Panc1 (cell line): ENCODE measurements around the gene CPHXL2. TPM values are rescaled to one million over a fixed set of nuclear protein-coding genes. Genes with fewer than 3 reads are reported as not detected.

Experiments
- ATAC-seq: fragments of 200-7000 bp; cut with Tn5 transposase; 2 replicates; pipeline ENCODE4 v1.9.1; 2020; ENCODE audit warnings: mild to moderate bottlenecking, moderate library complexity
- BruUV-seq: library from RNA; stranded (reverse); fragments of 400-500 nt; replicated peaks from 2 replicates; lab custom pipeline; 2021; lab: Mats Ljungman, UMichigan
- CTCF ChIA-PET: fragments of 300-600 bp; sonication (Branson Sonifier 250); formaldehyde crosslinking; loops from one replicate; lab custom pipeline; 2022; ENCODE audit warnings: antibody characterized with exemption; lab: Charles Lee
- POLR2A ChIA-PET: fragments of 300-600 bp; sonication (Branson Sonifier 250); formaldehyde crosslinking; loops from one replicate; lab custom pipeline; 2022; ENCODE audit warnings: antibody characterized with exemption; lab: Charles Lee
- DNase-seq: peaks from one replicate; pipeline ENCODE4 v3.0.0-alpha.2; 2010; ENCODE audit warnings: low read depth, low spot score
- H3K27ac ChIP-seq: 2 replicates; pipeline ENCODE4 v1.5.1; 2011; ENCODE audit warnings: mild to moderate bottlenecking, low read length, inconsistent platforms
- H3K27me3 ChIP-seq: fragments of 200-500 bp; sonication (Bioruptor generic); 2 replicates; pipeline ENCODE4 v1.6.0; 2014; ENCODE audit warnings: low read length, inconsistent platforms; ENCODE audit not compliant: control insufficient read depth, insufficient read depth
- H3K36me3 ChIP-seq: fragments of 200-500 bp; sonication (Bioruptor generic); 2 replicates; pipeline ENCODE4 v1.5.1; 2014; ENCODE audit warnings: inconsistent platforms, mild to moderate bottlenecking, low read length, moderate library complexity; ENCODE audit not compliant: control insufficient read depth, insufficient read depth
- H3K4me1 ChIP-seq: 2 replicates; pipeline ENCODE4 v1.5.1; 2011; ENCODE audit warnings: inconsistent platforms, mild to moderate bottlenecking, low read length, moderate library complexity; ENCODE audit not compliant: control insufficient read depth, insufficient read depth
- H3K4me3 ChIP-seq, 2 experiments: 2 replicates each; pipeline ENCODE4 v1.5.1; 2011 to 2012; ENCODE audit warnings: low read depth in 2 of 2, low read length in 2 of 2, mild to moderate bottlenecking in 2 of 2, inconsistent platforms in 1 of 2, moderate library complexity in 1 of 2
- H3K9me3 ChIP-seq: fragments of 200-500 bp; sonication (Bioruptor generic); 2 replicates; pipeline ENCODE4 v1.5.1; 2014; ENCODE audit warnings: low read depth, mild to moderate bottlenecking, inconsistent platforms, low read length, moderate library complexity; ENCODE audit not compliant: control insufficient read depth, insufficient read depth
- POLR2AphosphoS5 ChIP-seq: IDR thresholded peaks from 2 replicates; pipeline ENCODE4 v1.6.1; 2012; ENCODE audit warnings: mild to moderate bottlenecking, low read depth, low read length, moderate library complexity
- SIN3A ChIP-seq: IDR thresholded peaks from 2 replicates; pipeline ENCODE4 v1.6.1; 2012; ENCODE audit warnings: low read depth, mild to moderate bottlenecking, low read length, moderate library complexity, borderline replicate concordance; ENCODE audit not compliant: insufficient read depth
- TCF7L2 ChIP-seq: IDR thresholded peaks from 2 replicates; pipeline ENCODE4 v1.6.1; 2011; ENCODE audit warnings: mild to moderate bottlenecking, low read depth, low read length, inconsistent platforms
- in situ Hi-C: cut with HindIII; loops from 2 replicates; pipeline ENCODE4 v1.10.0; 2016; ENCODE audit warnings: low sequenced_read_pairs, low pct_unique_long_range_greater_than_20kb
- intact Hi-C: fragments of 100-400 bp; cut with micrococcal nuclease; formaldehyde crosslinking; loops from one replicate; pipeline ENCODE4 v1.10.0; 2022; ENCODE audit not compliant: unreplicated experiment
- total RNA-seq: library from RNA; stranded (reverse); gene quantifications from one replicate; pipeline ENCODE4 v1.2.1, GENCODE V29; 2021; ENCODE audit not compliant: unreplicated experiment
- TF ChIP-seq, protein P1 (sequence below), 2 experiments: IDR thresholded peaks; 2 replicates each; pipeline ENCODE4 v1.6.1; 2011 to 2012; ENCODE audit warnings: low read depth in 2 of 2, control low read depth in 1 of 2, low read length in 1 of 2, mild to moderate bottlenecking in 1 of 2, moderate library complexity in 1 of 2; ENCODE audit not compliant: insufficient read depth in 1 of 2
- TF ChIP-seq, protein P2 (sequence below): fragments of 450-650 bp; IDR thresholded peaks from 2 replicates; pipeline ENCODE4 v1.5.1; 2017; ENCODE audit warnings: mild to moderate bottlenecking

The CPHXL2 gene
- total RNA-seq, 1 experiment from 2014 or later, result not detected

DNA sequence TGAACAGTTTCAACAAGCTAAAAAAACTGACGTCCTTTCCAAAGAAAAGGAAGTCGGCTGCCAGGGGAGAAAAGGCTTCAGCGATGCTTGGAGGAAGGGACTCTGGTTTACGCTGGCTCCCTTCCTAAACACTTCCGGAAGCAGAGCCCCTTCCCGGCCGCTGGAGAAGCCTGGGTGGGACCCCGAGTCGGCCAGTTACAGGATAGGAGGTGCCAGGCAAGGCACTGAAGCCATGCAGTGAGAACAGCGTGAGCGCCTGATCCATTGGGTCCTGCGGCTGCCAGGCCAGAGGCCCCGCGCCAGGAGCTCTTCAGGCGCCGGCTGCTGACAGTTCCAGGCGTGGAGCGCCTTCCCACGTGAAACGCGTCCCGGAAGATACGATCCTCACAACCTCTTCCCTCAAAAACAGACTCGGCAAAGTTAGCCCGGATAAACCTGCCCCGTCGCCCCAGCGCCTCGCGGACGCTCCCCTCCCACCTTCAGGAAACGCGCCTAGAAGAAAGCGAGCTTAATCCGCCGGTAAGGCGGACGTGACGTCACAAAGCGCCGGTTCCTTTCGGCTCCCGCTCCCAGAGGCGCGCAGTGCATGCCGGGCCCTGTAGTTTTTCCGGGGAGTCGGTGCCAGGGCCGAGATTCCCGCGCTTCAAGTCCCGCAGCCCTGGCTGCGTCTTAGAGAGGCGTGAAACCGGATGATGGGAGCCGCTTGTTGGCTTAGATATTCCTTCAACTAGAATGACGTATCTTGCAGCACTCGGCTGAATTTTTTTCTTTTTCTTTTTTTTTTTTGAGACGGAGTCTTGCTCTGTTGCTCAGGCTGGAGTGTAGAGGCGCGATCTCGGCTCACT lies 53.8 kb downstream of the CPHXL2 start, which contains the start of gene ADAT1:
Gene ADAT1 (minus strand): TSS at position 521 of the 845 bp plus-strand sequence. CDS start 2,482 bp downstream, outside the sequence.
- BruUV-seq, result TSS peak; percentile 89
- Histone ChIP-seq H3K27ac (peak within 1 kb of the TSS; percentile 92), H3K9me3 (no peaks in the 10 kb centered on the region), H3K27me3 (no peaks in the 10 kb centered on the region), H3K36me3 (peaks cover 3% of the 10 kb centered on the region), H3K4me1 (peaks cover 7% of the 10 kb centered on the region), H3K4me3 (peak within 1 kb of the TSS; percentile 82 to 89)
- intact Hi-C loops (loop anchor here (5.0 kb wide), 1 partner anchor 151 kb away; no protein-coding TSS in a partner anchor), in situ Hi-C loops (no loop called here)
- TF ChIP-seq POLR2AphosphoS5, result peak; percentile 81
- peak; percentile 87 for TF ChIP-seq TCF7L2
- peak; percentile 77 for TF ChIP-seq SIN3A
- TF ChIP-seq, protein P1, sequence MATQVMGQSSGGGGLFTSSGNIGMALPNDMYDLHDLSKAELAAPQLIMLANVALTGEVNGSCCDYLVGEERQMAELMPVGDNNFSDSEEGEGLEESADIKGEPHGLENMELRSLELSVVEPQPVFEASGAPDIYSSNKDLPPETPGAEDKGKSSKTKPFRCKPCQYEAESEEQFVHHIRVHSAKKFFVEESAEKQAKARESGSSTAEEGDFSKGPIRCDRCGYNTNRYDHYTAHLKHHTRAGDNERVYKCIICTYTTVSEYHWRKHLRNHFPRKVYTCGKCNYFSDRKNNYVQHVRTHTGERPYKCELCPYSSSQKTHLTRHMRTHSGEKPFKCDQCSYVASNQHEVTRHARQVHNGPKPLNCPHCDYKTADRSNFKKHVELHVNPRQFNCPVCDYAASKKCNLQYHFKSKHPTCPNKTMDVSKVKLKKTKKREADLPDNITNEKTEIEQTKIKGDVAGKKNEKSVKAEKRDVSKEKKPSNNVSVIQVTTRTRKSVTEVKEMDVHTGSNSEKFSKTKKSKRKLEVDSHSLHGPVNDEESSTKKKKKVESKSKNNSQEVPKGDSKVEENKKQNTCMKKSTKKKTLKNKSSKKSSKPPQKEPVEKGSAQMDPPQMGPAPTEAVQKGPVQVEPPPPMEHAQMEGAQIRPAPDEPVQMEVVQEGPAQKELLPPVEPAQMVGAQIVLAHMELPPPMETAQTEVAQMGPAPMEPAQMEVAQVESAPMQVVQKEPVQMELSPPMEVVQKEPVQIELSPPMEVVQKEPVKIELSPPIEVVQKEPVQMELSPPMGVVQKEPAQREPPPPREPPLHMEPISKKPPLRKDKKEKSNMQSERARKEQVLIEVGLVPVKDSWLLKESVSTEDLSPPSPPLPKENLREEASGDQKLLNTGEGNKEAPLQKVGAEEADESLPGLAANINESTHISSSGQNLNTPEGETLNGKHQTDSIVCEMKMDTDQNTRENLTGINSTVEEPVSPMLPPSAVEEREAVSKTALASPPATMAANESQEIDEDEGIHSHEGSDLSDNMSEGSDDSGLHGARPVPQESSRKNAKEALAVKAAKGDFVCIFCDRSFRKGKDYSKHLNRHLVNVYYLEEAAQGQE (IDR thresholded peaks at IDR 0.05; ENCODE audit: insufficient read depth in 1 of 2, low read depth in 2 of 2, low read length in 1 of 2), result no peak
- POLR2A ChIA-PET, result interaction anchor here (0.5 to 0.6 kb wide), 2 partner anchors 85 to 113 kb away, joined by 3 to 8 read pairs; no protein-coding TSS in a partner anchor
- peak; percentile 81 for DNase-seq
- ATAC-seq, result peak; percentile 98
- CTCF ChIA-PET, result no interaction called here

DNA sequence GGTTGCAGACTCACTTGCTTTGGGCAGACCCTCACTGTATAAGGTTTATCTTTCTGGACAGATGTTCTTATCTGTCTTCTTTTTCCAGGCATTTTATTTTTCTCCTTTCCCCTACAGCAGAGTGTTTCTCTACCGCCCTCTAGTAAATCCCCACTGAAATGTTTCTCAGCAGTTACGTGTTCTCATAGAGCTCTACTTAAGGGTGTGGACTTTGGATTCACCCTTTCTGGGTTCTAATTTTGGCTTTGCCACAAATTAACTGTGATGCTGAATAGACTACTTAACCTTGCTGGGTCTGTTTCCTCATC lies 55.7 kb downstream of the CPHXL2 start:
- ChIA-PET POLR2A (interaction anchor here (0.6 kb wide), 1 partner anchor 60 kb away, joined by 7 read pairs; no protein-coding TSS in a partner anchor), CTCF (no interaction called here)
- ATAC-seq, result no peak
- Histone ChIP-seq H3K4me3 (no peak overlapping the region), H3K27ac (no peak overlapping the region), H3K36me3 (peaks cover 7% of the 10 kb centered on the region), H3K9me3 (no peaks in the 10 kb centered on the region), H3K27me3 (no peaks in the 10 kb centered on the region), H3K4me1 (peaks cover 7% of the 10 kb centered on the region)
- BruUV-seq, result no TSS peak
- in situ Hi-C loops, result no loop called here
- TF ChIP-seq, protein P2, sequence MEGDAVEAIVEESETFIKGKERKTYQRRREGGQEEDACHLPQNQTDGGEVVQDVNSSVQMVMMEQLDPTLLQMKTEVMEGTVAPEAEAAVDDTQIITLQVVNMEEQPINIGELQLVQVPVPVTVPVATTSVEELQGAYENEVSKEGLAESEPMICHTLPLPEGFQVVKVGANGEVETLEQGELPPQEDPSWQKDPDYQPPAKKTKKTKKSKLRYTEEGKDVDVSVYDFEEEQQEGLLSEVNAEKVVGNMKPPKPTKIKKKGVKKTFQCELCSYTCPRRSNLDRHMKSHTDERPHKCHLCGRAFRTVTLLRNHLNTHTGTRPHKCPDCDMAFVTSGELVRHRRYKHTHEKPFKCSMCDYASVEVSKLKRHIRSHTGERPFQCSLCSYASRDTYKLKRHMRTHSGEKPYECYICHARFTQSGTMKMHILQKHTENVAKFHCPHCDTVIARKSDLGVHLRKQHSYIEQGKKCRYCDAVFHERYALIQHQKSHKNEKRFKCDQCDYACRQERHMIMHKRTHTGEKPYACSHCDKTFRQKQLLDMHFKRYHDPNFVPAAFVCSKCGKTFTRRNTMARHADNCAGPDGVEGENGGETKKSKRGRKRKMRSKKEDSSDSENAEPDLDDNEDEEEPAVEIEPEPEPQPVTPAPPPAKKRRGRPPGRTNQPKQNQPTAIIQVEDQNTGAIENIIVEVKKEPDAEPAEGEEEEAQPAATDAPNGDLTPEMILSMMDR, result peak; percentile 54
- TF ChIP-seq, protein P1 (IDR thresholded peaks at IDR 0.05; ENCODE audit: insufficient read depth in 1 of 2, low read depth in 2 of 2, low read length in 1 of 2), result no peak
- intact Hi-C loops, result loop anchor here (5.0 kb wide), 1 partner anchor 149 kb away; no protein-coding TSS in a partner anchor
- no peak for DNase-seq
